Left ventricle myocardium inferior (tissue), 1 donor: ENCODE results near the gene ZNF556. TPM values are rescaled to one million over a fixed set of nuclear protein-coding genes. Genes with fewer than 3 reads are reported as not detected.
A peak's percentile ranks its signal among the peaks of the same experiment; 100 is the strongest.
"Not testable (repeated sequence)": the region's sequence is repeated elsewhere in the genome, so short reads cannot be mapped to it uniquely, and the experiment has no call there.

Source experiments
- DNase-seq: peaks from one replicate; pipeline ENCODE4 v3.0.0-alpha.2; 2020
- H3K27ac ChIP-seq: fragments of 200-600 bp; replicated peaks from 2 replicates; pipeline ENCODE4 v1.8.0; 2021
- H3K27me3 ChIP-seq: fragments of 200-600 bp; 2 replicates; pipeline ENCODE4 v1.8.0; 2021; ENCODE audit warnings: low read depth
- H3K36me3 ChIP-seq: fragments of 200-600 bp; 2 replicates; pipeline ENCODE4 v1.8.0; 2021
- H3K4me1 ChIP-seq: fragments of 200-600 bp; 2 replicates; pipeline ENCODE4 v1.8.0; 2021
- H3K4me3 ChIP-seq: fragments of 200-600 bp; 2 replicates; pipeline ENCODE4 v1.8.0; 2021; ENCODE audit warnings: mild to moderate bottlenecking, moderate library complexity
- H3K9me3 ChIP-seq: fragments of 200-600 bp; replicated peaks from 2 replicates; pipeline ENCODE4 v1.8.0; 2021
- intact Hi-C: fragments of 100-400 bp; cut with micrococcal nuclease; formaldehyde crosslinking; loops from one replicate; pipeline ENCODE4 v1.11.0; 2022
- total RNA-seq: library from RNA; stranded (reverse); fragmentation: NEBNext Ultra II Directional; extraction: Animal tissue kit (Norgen Biotek cat#: 25700); gene quantifications from one replicate; pipeline ENCODE4 v1.2.1, GENCODE V29; 2021
- TF ChIP-seq, protein P1 (sequence below): fragments of 200-600 bp; IDR thresholded peaks from 2 replicates; pipeline ENCODE4 v1.8.0; 2021; ENCODE audit warnings: antibody characterized with exemption, mild to moderate bottlenecking, borderline replicate concordance
- donor health status: DM: no; HTN: yes; CAD: no; lungs with severe emphysema.

ZNF556 gene
- total RNA-seq, 1 donor from 2014 or later: not detected

DNA sequence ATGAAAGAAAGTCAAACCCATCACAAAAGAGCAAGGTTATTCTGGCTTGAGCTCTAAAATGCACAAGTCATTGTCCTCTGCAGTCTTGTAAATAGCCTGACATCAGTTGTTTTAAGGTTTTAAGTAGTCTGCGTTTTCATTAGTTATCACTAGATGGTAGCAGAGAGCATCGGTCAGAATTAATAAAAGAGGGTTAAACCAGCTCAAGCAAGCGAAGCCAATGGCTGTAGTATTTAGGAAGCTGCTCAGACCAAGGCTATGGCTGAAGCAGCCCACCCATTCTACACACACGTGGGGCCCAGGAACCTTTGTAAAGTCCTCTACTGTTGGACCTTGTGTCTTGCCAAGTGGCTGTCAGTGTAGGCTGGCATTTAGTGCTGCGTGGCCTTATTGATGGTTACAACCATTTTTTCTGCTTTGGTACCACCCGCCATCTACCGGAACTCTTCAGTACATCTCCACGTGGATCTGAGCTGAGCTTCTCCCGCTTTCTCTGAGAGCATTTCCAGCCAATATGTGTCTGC lies 20.3 kb downstream of the ZNF556 start:
- H3K9me3 ChIP-seq: no peaks in the 10 kb centered on the region
- H3K36me3 ChIP-seq: no peaks in the 10 kb centered on the region
- TF ChIP-seq, protein P1, sequence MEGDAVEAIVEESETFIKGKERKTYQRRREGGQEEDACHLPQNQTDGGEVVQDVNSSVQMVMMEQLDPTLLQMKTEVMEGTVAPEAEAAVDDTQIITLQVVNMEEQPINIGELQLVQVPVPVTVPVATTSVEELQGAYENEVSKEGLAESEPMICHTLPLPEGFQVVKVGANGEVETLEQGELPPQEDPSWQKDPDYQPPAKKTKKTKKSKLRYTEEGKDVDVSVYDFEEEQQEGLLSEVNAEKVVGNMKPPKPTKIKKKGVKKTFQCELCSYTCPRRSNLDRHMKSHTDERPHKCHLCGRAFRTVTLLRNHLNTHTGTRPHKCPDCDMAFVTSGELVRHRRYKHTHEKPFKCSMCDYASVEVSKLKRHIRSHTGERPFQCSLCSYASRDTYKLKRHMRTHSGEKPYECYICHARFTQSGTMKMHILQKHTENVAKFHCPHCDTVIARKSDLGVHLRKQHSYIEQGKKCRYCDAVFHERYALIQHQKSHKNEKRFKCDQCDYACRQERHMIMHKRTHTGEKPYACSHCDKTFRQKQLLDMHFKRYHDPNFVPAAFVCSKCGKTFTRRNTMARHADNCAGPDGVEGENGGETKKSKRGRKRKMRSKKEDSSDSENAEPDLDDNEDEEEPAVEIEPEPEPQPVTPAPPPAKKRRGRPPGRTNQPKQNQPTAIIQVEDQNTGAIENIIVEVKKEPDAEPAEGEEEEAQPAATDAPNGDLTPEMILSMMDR: peak; percentile 78
- intact Hi-C loops: no loop called here
- no peak for DNase-seq
- H3K27me3 ChIP-seq: no peaks in the 10 kb centered on the region
- no peak overlapping the region for H3K27ac ChIP-seq
- no peaks in the 10 kb centered on the region for H3K4me1 ChIP-seq
- no peak overlapping the region for H3K4me3 ChIP-seq

DNA sequence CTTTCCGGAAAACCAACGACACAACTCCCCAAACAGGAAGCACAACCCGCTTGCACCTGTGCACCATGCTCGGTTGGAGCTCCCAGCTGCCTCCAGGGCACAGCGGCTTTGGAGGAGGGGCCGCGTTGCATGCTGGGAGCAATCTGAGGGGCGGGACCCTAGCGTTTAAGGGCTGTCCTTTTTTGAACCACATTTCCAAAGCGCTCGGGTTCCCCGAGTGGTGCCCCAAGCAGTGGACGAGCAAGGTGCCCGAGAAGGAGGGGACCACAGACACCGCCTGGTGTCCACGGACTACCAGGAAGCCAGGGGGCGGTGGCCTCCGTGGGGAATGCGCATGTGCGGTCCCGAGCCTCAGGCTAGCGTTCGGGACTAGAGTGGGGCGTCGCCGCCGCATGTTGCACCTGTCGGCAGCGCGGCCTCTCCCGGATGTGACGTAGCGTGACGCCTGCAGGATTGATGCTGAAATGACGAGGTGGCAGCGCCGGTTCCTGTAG lies 21.6 kb downstream of the ZNF556 start:
- no peaks in the 10 kb centered on the region for H3K27me3 ChIP-seq
- TF ChIP-seq, protein P1: no peak
- intact Hi-C loops: no loop called here
- no peak for DNase-seq
- H3K4me1 ChIP-seq: peaks cover 2% of the 10 kb centered on the region
- H3K27ac ChIP-seq: peak overlapping the region; percentile 48
- H3K9me3 ChIP-seq: no peaks in the 10 kb centered on the region
- H3K4me3 ChIP-seq: peak overlapping the region; percentile 55
- no peaks in the 10 kb centered on the region for H3K36me3 ChIP-seq

GRCh38 chr19:2890531-2890930 lies 23.4 kb downstream of the ZNF556 start:
- H3K36me3 ChIP-seq, H3K4me3 ChIP-seq, H3K9me3 ChIP-seq, H3K4me1 ChIP-seq, intact Hi-C loops, DNase-seq, H3K27me3 ChIP-seq, H3K27ac ChIP-seq: not testable (repeated sequence)

- peaks cover 13% of the 10 kb centered on the region for H3K4me1 ChIP-seq
- no peak overlapping the region for H3K4me3 ChIP-seq
- no peak for DNase-seq
- H3K9me3 ChIP-seq: peaks cover 25% of the 10 kb centered on the region
- TF ChIP-seq, protein P1: no peak
- H3K27me3 ChIP-seq: no peaks in the 10 kb centered on the region
- H3K27ac ChIP-seq: no peak overlapping the region
- no peaks in the 10 kb centered on the region for H3K36me3 ChIP-seq
- intact Hi-C loops: no loop called here
These were observed 29.6 kb downstream of the ZNF556 start for GRCh38 chr19:2896694-2897093.

GRCh38 chr19:2900296-2901252 lies 33.4 kb downstream of the ZNF556 start, which contains the start of gene ZNF57:
Gene ZNF57, plus strand, starts transcription at chr19:2900928. Its CDS starts 118 bp downstream, at chr19:2901046.
- intact Hi-C loops: no loop called here
- peak within 1 kb of the TSS; percentile 84 for H3K4me3 ChIP-seq

More at GRCh38 chr19:2900296-2901252, 33.4 kb downstream of the ZNF556 start, which contains the start of gene ZNF57:
- Histone ChIP-seq H3K4me1 (peaks cover 17% of the 10 kb centered on the region), H3K9me3 (peaks cover 21% of the 10 kb centered on the region), H3K27ac (peak within 1 kb of the TSS; percentile 94), H3K36me3 (no peaks in the 10 kb centered on the region), H3K27me3 (no peaks in the 10 kb centered on the region)
- TF ChIP-seq, protein P1: no peak
- DNase-seq: peak; percentile 100
